Ishikawa (cell line): ENCODE measurements around the gene TMEM169.

Experiments
- CEBPB ChIP-seq: IDR thresholded peaks from 2 replicates; pipeline ENCODE4 v1.6.1; 2012
- CREB1 ChIP-seq: IDR thresholded peaks from 2 replicates; pipeline ENCODE4 v1.6.1; 2012; ENCODE audit warnings: low read depth
- EGR1 ChIP-seq: IDR thresholded peaks from 2 replicates; pipeline ENCODE4 v1.6.1; 2012
- EP300 ChIP-seq: IDR thresholded peaks from 2 replicates; pipeline ENCODE4 v1.6.1; 2012; ENCODE audit warnings: borderline replicate concordance
- FOXM1 ChIP-seq: IDR thresholded peaks from 2 replicates; pipeline ENCODE4 v1.6.1; 2012; ENCODE audit warnings: low read depth, borderline replicate concordance
- MAX ChIP-seq: IDR thresholded peaks from 2 replicates; pipeline ENCODE4 v1.6.1; 2012
- NFIC ChIP-seq: IDR thresholded peaks from 2 replicates; pipeline ENCODE4 v1.6.1; 2012
- RAD21 ChIP-seq: IDR thresholded peaks from 2 replicates; pipeline ENCODE4 v1.6.1; 2012; ENCODE audit warnings: low read depth
- REST ChIP-seq: IDR thresholded peaks from 2 replicates; pipeline ENCODE4 v1.6.1; 2012; ENCODE audit warnings: low read depth, mild to moderate bottlenecking
- TAF1 ChIP-seq: IDR thresholded peaks from 2 replicates; pipeline ENCODE4 v1.6.1; 2012; ENCODE audit warnings: low read depth, mild to moderate bottlenecking
- TCF12 ChIP-seq: IDR thresholded peaks from 2 replicates; pipeline ENCODE4 v1.6.1; 2012; ENCODE audit warnings: low read depth
- TEAD4 ChIP-seq: IDR thresholded peaks from 2 replicates; pipeline ENCODE4 v1.6.1; 2012
- USF1 ChIP-seq: IDR thresholded peaks from 2 replicates; pipeline ENCODE4 v1.6.1; 2012
- YY1 ChIP-seq: IDR thresholded peaks from 2 replicates; pipeline ENCODE4 v1.6.1; 2012; ENCODE audit warnings: low read depth
- ZBTB7A ChIP-seq: IDR thresholded peaks from 2 replicates; pipeline ENCODE4 v1.6.1; 2012; ENCODE audit warnings: low read depth

The TMEM169 gene

GRCh38 chr2:216114714-216115531, 33.2 kb downstream of the TMEM169 start:
- TF ChIP-seq MAX (peak; percentile 34; the same call in 1 of the 2 replicates), YY1 (peak; percentile 88), REST (no peak), CEBPB (no peak)

GRCh38 chr2:216116418-216116817, 34.7 kb downstream of the TMEM169 start:
- no peak for TF ChIP-seq TCF12
- TF ChIP-seq RAD21: no peak
- no peak for TF ChIP-seq CREB1
- TF ChIP-seq ZBTB7A: no peak
- no peak for TF ChIP-seq EP300
- TF ChIP-seq USF1: no peak
- TF ChIP-seq NFIC: no peak
- TF ChIP-seq MAX: no peak
- no peak for TF ChIP-seq EGR1
- no peak for TF ChIP-seq FOXM1
- TF ChIP-seq TAF1: no peak
- no peak for TF ChIP-seq YY1
- no peak for TF ChIP-seq TEAD4
- TF ChIP-seq CEBPB: no peak
- TF ChIP-seq REST: no peak

- no peak for TF ChIP-seq FOXM1
- no peak for TF ChIP-seq REST
- no peak for TF ChIP-seq MAX
- TF ChIP-seq TEAD4: no peak
- no peak for TF ChIP-seq TCF12
- no peak for TF ChIP-seq YY1
- TF ChIP-seq TAF1: no peak
- TF ChIP-seq ZBTB7A: no peak
- no peak for TF ChIP-seq CEBPB
- no peak for TF ChIP-seq RAD21
- TF ChIP-seq NFIC: no peak
- TF ChIP-seq EP300: no peak
- TF ChIP-seq USF1: no peak
- no peak for TF ChIP-seq EGR1
These were observed 36.0 kb downstream of the TMEM169 start for GRCh38 chr2:216117561-216118340.

- TF ChIP-seq REST (no peak), EP300 (no peak), YY1 (no peak), TEAD4 (no peak), NFIC (no peak), EGR1 (no peak), USF1 (no peak)
These were observed 36.8 kb downstream of the TMEM169 start for GRCh38 chr2:216118474-216118873.
